Measurements from ENCODE around the gene MPRIP.
"Not testable (repeated sequence)": the region's sequence is repeated elsewhere in the genome, so short reads cannot be mapped to it uniquely, and the experiment has no call there.

MPRIP gene

GRCh38 chr17:17134051-17134956 is 92.0 kb downstream of the MPRIP start:
- no peak overlapping the region for H3K27ac ChIP-seq (ENCODE audit: low read depth, low read length)
- no peak overlapping the region for H3K4me3 ChIP-seq (ENCODE audit: low read depth, low read length)
- 0 out of 2 replicates have a peak, but pooled peaks cover 6% of the 10 kb centered on the region for H3K4me1 ChIP-seq (ENCODE audit: control insufficient read depth, insufficient read depth, low read length)
- no peak overlapping the region for H3K9ac ChIP-seq (ENCODE audit: low read length)
- no peaks in the 10 kb centered on the region for H3K27me3 ChIP-seq (ENCODE audit: control insufficient read depth, insufficient read depth, low read length)
- H3K9me3 ChIP-seq (ENCODE audit: control insufficient read depth, insufficient read depth, low read depth, low read length): no peaks in the 10 kb centered on the region
- H3K36me3 ChIP-seq (ENCODE audit: control insufficient read depth, insufficient read depth, low read length): peaks cover 67% of the 10 kb centered on the region

- Histone ChIP-seq H3K9ac (ENCODE audit: low read length) (no peak overlapping the region), H3K36me3 (ENCODE audit: control insufficient read depth, insufficient read depth, low read length) (peaks cover 74% of the 10 kb centered on the region), H3K4me3 (ENCODE audit: low read depth, low read length) (no peak overlapping the region), H3K27ac (ENCODE audit: low read depth, low read length) (no peak overlapping the region), H3K9me3 (ENCODE audit: control insufficient read depth, insufficient read depth, low read depth, low read length) (no peaks in the 10 kb centered on the region), H3K27me3 (ENCODE audit: control insufficient read depth, insufficient read depth, low read length) (no peaks in the 10 kb centered on the region), H3K4me1 (ENCODE audit: control insufficient read depth, insufficient read depth, low read length) (0 out of 2 replicates have a peak, but pooled peaks cover 6% of the 10 kb centered on the region)
Observed at GRCh38 chr17:17134957-17135333, 92.7 kb downstream of the MPRIP start.

GRCh38 chr17:17136221-17136620 is 94.0 kb downstream of the MPRIP start:
- not testable (repeated sequence) for H3K4me3 ChIP-seq (ENCODE audit: low read depth, low read length); H3K27ac ChIP-seq (ENCODE audit: low read depth, low read length); H3K9me3 ChIP-seq (ENCODE audit: control insufficient read depth, insufficient read depth, low read depth, low read length); H3K27me3 ChIP-seq (ENCODE audit: control insufficient read depth, insufficient read depth, low read length); H3K9ac ChIP-seq (ENCODE audit: low read length); H3K4me1 ChIP-seq (ENCODE audit: control insufficient read depth, insufficient read depth, low read length)
- H3K36me3 ChIP-seq (ENCODE audit: control insufficient read depth, insufficient read depth, low read length): peaks cover 71% of the 10 kb centered on the region

DNA sequence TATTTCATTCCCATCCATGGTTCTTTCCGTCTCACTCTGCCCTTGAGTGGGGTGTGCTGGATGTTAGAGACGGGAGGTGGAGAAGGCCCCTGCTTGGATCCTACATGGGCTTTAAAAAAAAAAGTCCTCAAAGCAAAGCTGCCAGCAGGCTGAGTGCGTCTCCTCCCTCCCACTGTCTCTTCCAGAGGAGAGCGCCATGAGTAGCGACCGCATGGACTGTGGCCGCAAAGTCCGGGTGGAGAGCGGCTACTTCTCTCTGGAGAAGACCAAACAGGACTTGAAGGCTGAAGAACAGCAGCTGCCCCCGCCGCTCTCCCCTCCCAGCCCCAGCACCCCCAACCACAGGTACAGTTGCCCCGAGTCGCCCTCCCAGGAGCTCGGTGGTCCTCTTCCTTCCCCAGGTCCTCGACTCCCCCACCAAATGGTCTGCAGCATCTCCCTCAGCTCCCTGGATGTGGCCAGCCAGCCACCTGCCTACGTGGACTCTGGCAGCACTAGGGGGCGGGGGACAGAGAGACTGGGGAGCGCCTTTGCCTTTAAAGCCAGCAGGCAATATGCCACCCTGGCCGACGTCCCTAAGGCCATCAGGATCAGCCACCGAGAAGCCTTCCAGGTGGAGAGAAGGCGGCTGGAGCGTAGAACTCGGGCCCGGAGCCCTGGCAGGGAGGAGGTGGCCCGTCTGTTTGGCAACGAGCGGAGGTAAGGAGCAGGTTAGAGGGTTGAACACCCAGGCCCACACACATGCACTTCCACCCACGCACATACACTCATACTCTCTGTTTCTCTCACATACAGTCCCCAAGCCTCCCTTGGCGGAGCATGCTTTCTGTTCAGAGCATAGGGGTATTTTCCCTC is 95.7 kb downstream of the MPRIP start:
- Histone ChIP-seq H3K27ac (ENCODE audit: low read depth, low read length) (no peak overlapping the region), H3K36me3 (ENCODE audit: control insufficient read depth, insufficient read depth, low read length) (peaks cover 64% of the 10 kb centered on the region), H3K9ac (ENCODE audit: low read length) (no peak overlapping the region)

GRCh38 chr17:17139972-17140589 is 97.8 kb downstream of the MPRIP start:
- no peak overlapping the region for H3K9ac ChIP-seq (ENCODE audit: low read length)
- H3K27ac ChIP-seq (ENCODE audit: low read depth, low read length): no peak overlapping the region
- H3K4me3 ChIP-seq (ENCODE audit: low read depth, low read length): no peak overlapping the region
- H3K27me3 ChIP-seq (ENCODE audit: control insufficient read depth, insufficient read depth, low read length): no peaks in the 10 kb centered on the region
- no peaks in the 10 kb centered on the region for H3K9me3 ChIP-seq (ENCODE audit: control insufficient read depth, insufficient read depth, low read depth, low read length)
- peaks cover 3% of the 10 kb centered on the region for H3K4me1 ChIP-seq (ENCODE audit: control insufficient read depth, insufficient read depth, low read length)
- H3K36me3 ChIP-seq (ENCODE audit: control insufficient read depth, insufficient read depth, low read length): peaks cover 71% of the 10 kb centered on the region

More for the DNA sequence above, 95.7 kb downstream of the MPRIP start:
- no peak overlapping the region for H3K4me3 ChIP-seq (ENCODE audit: low read depth, low read length)
- H3K27me3 ChIP-seq (ENCODE audit: control insufficient read depth, insufficient read depth, low read length): no peaks in the 10 kb centered on the region
- H3K4me1 ChIP-seq (ENCODE audit: control insufficient read depth, insufficient read depth, low read length): peaks cover 3% of the 10 kb centered on the region
- no peaks in the 10 kb centered on the region for H3K9me3 ChIP-seq (ENCODE audit: control insufficient read depth, insufficient read depth, low read depth, low read length)

DNA sequence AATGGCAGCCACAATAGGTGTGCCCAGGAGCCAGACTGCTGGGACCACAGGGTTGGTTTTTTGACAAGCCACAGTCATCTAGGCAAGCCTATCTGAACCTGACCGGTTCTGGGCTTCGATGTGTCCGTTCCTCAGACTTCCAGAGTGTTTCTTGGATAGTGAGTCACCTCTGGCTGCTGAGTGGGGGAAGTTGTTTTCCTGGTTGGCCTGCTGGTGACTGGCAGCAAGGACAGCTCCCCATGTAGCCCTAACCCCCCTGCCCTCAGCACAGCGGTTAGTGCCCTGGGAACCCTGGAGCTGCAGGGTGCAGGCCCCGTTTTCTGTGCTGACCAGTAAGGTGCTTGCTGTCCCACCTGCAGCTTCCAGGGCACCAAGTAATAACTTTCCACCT is 98.3 kb downstream of the MPRIP start:
- Histone ChIP-seq H3K27ac (ENCODE audit: low read depth, low read length) (no peak overlapping the region), H3K4me3 (ENCODE audit: low read depth, low read length) (no peak overlapping the region), H3K36me3 (ENCODE audit: control insufficient read depth, insufficient read depth, low read length) (peaks cover 73% of the 10 kb centered on the region), H3K9me3 (ENCODE audit: control insufficient read depth, insufficient read depth, low read depth, low read length) (no peaks in the 10 kb centered on the region), H3K9ac (ENCODE audit: low read length) (no peak overlapping the region), H3K27me3 (ENCODE audit: control insufficient read depth, insufficient read depth, low read length) (no peaks in the 10 kb centered on the region), H3K4me1 (ENCODE audit: control insufficient read depth, insufficient read depth, low read length) (peaks cover 3% of the 10 kb centered on the region)

- Histone ChIP-seq H3K27ac (ENCODE audit: low read depth, low read length) (no peak overlapping the region), H3K9ac (ENCODE audit: low read length) (no peak overlapping the region), H3K36me3 (ENCODE audit: control insufficient read depth, insufficient read depth, low read length) (peaks cover 73% of the 10 kb centered on the region)
Observed at GRCh38 chr17:17141279-17141678, 99.0 kb downstream of the MPRIP start.

GRCh38 chr17:17141860-17142552 is 99.7 kb downstream of the MPRIP start:
- H3K36me3 ChIP-seq (ENCODE audit: control insufficient read depth, insufficient read depth, low read length): peaks cover 73% of the 10 kb centered on the region
- no peaks in the 10 kb centered on the region for H3K27me3 ChIP-seq (ENCODE audit: control insufficient read depth, insufficient read depth, low read length)
- no peak overlapping the region for H3K27ac ChIP-seq (ENCODE audit: low read depth, low read length)
- H3K9ac ChIP-seq (ENCODE audit: low read length): no peak overlapping the region
- H3K4me1 ChIP-seq (ENCODE audit: control insufficient read depth, insufficient read depth, low read length): peaks cover 3% of the 10 kb centered on the region
- no peaks in the 10 kb centered on the region for H3K9me3 ChIP-seq (ENCODE audit: control insufficient read depth, insufficient read depth, low read depth, low read length)
- no peak overlapping the region for H3K4me3 ChIP-seq (ENCODE audit: low read depth, low read length)

More at GRCh38 chr17:17141279-17141678, 99.0 kb downstream of the MPRIP start:
- H3K4me3 ChIP-seq (ENCODE audit: low read depth, low read length): no peak overlapping the region
- no peaks in the 10 kb centered on the region for H3K27me3 ChIP-seq (ENCODE audit: control insufficient read depth, insufficient read depth, low read length)
- H3K4me1 ChIP-seq (ENCODE audit: control insufficient read depth, insufficient read depth, low read length): peaks cover 3% of the 10 kb centered on the region
- no peaks in the 10 kb centered on the region for H3K9me3 ChIP-seq (ENCODE audit: control insufficient read depth, insufficient read depth, low read depth, low read length)

DNA sequence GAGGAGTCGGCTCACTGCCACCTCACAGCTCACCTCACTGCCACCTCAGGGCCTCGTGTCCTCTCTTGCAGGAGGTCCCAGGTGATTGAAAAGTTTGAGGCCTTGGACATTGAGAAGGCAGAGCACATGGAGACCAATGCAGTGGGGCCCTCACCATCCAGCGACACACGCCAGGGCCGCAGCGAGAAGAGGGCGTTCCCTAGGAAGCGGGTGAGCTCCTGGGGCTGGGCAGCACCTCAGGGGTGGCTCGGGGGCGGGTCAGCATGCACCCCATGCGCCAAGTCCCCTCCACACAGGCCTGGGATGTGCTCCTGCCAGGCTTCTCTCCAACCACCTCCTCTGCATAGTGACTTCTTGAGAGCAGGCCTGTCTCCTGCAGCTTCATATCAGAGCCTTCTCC is 100.3 kb downstream of the MPRIP start:
- peaks cover 78% of the 10 kb centered on the region for H3K36me3 ChIP-seq (ENCODE audit: control insufficient read depth, insufficient read depth, low read length)

DNA sequence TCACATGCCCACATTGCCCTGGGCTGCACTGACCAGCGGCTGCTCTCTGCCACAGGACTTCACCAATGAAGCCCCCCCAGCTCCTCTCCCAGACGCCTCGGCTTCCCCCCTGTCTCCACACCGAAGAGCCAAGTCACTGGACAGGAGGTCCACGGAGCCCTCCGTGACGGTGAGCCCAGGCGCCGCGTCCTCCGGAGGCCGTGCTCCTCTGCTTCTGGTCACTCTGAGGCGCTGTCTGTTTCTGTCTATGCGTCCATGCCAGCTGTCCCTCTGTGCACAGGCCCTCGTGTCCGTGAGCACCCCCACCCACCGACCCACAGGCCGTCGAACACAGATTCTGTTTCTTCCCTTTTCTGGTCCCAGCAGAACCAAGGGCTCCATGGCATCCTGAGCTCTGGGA is 101.2 kb downstream of the MPRIP start:
- no peak overlapping the region for H3K27ac ChIP-seq (ENCODE audit: low read depth, low read length)
- no peaks in the 10 kb centered on the region for H3K9me3 ChIP-seq (ENCODE audit: control insufficient read depth, insufficient read depth, low read depth, low read length)

More for the DNA sequence above, 100.3 kb downstream of the MPRIP start:
- Histone ChIP-seq H3K9ac (ENCODE audit: low read length) (no peak overlapping the region), H3K4me1 (ENCODE audit: control insufficient read depth, insufficient read depth, low read length) (peaks cover 3% of the 10 kb centered on the region), H3K9me3 (ENCODE audit: control insufficient read depth, insufficient read depth, low read depth, low read length) (no peaks in the 10 kb centered on the region), H3K27me3 (ENCODE audit: control insufficient read depth, insufficient read depth, low read length) (no peaks in the 10 kb centered on the region), H3K4me3 (ENCODE audit: low read depth, low read length) (no peak overlapping the region), H3K27ac (ENCODE audit: low read depth, low read length) (no peak overlapping the region)

More for the DNA sequence above, 101.2 kb downstream of the MPRIP start:
- Histone ChIP-seq H3K9ac (ENCODE audit: low read length) (no peak overlapping the region), H3K36me3 (ENCODE audit: control insufficient read depth, insufficient read depth, low read length) (peaks cover 82% of the 10 kb centered on the region), H3K4me3 (ENCODE audit: low read depth, low read length) (no peak overlapping the region), H3K4me1 (ENCODE audit: control insufficient read depth, insufficient read depth, low read length) (peaks cover 3% of the 10 kb centered on the region), H3K27me3 (ENCODE audit: control insufficient read depth, insufficient read depth, low read length) (no peaks in the 10 kb centered on the region)

Data from HUES6 (cell line).